Amniotic stem cell (primary cell): ENCODE results near the gene CLK4.
A peak's percentile ranks its signal among the peaks of the same experiment; 100 is the strongest.

Experiments
- DNase-seq: peaks from one replicate; lab custom pipeline; 2025; lab: John Stamatoyannopoulos, UW

The CLK4 gene

GRCh38 chr5:178626484-178627258 lies at the start of gene CLK4:
Gene CLK4 (minus strand): TSS chr5:178627050. CDS start chr5:178623416, 3,634 bp downstream.
- peak; percentile 94 for DNase-seq

- DNase-seq, result no peak
Measured at GRCh38 chr5:178675922-178676321, 49.1 kb upstream of the CLK4 start.

- DNase-seq, result no peak
Measured at GRCh38 chr5:178674334-178674733, 47.5 kb upstream of the CLK4 start.

GRCh38 chr5:178673801-178674295 lies 47.0 kb upstream of the CLK4 start:
- DNase-seq, result no peak

GRCh38 chr5:178672630-178673029 lies 45.8 kb upstream of the CLK4 start:
- no peak for DNase-seq

- DNase-seq, result no peak
Measured at GRCh38 chr5:178671602-178672144, 44.8 kb upstream of the CLK4 start.

GRCh38 chr5:178670351-178670885 lies 43.6 kb upstream of the CLK4 start:
- no peak for DNase-seq

GRCh38 chr5:178668579-178668978 lies 41.7 kb upstream of the CLK4 start:
- no peak for DNase-seq

- DNase-seq, result no peak
Measured at GRCh38 chr5:178667688-178668087, 40.8 kb upstream of the CLK4 start.

GRCh38 chr5:178667101-178667500 lies 40.3 kb upstream of the CLK4 start:
- no peak for DNase-seq

- DNase-seq, result no peak
Measured at GRCh38 chr5:178664141-178664540, 37.3 kb upstream of the CLK4 start.

- DNase-seq, result no peak
Measured at GRCh38 chr5:178662541-178662860, 35.7 kb upstream of the CLK4 start.

GRCh38 chr5:178661836-178662540 lies 35.1 kb upstream of the CLK4 start:
- DNase-seq, result no peak

- DNase-seq, result no peak
Measured at GRCh38 chr5:178651046-178651810, 24.4 kb upstream of the CLK4 start.

GRCh38 chr5:178650214-178650613 lies 23.4 kb upstream of the CLK4 start:
- no peak for DNase-seq

GRCh38 chr5:178649580-178649979 lies 22.7 kb upstream of the CLK4 start:
- no peak for DNase-seq

- no peak for DNase-seq
Measured at GRCh38 chr5:178644826-178645545, 18.1 kb upstream of the CLK4 start.

- DNase-seq, result peak; percentile 97
Measured at GRCh38 chr5:178642351-178642909, 15.6 kb upstream of the CLK4 start.

- no peak for DNase-seq
Measured at GRCh38 chr5:178641711-178642110, 14.9 kb upstream of the CLK4 start.

GRCh38 chr5:178640331-178641045 lies 13.6 kb upstream of the CLK4 start:
- no peak for DNase-seq
